ENCODE data around the gene ARHGAP15. TPM values are rescaled to one million over a fixed set of nuclear protein-coding genes. Genes with fewer than 3 reads are reported as not detected.

Gene ARHGAP15
- total and polyA plus RNA-seq, 3 donors from 2014 or later, result 2.2 to 15.0 (median 7.7) TPM

- no peak overlapping the region for H3K4me3 ChIP-seq
- WGBS, 2 donors, result 85 to 91% methylated on average over 7 of the region's 7 CpGs
- no peaks in the 10 kb centered on the region for H3K9me3 ChIP-seq
- no peaks in the 10 kb centered on the region for H3K36me3 ChIP-seq (ENCODE audit: low read depth, missing control alignments)
- no peak overlapping the region for H3K27ac ChIP-seq
- intact Hi-C loops (cut with DNase I; ENCODE audit: low total_unique reads), result no loop called here
- no peak for DNase-seq
- H3K4me1 ChIP-seq, result no peaks in the 10 kb centered on the region
- H3K27me3 ChIP-seq, result no peaks in the 10 kb centered on the region
- TF ChIP-seq CTCF (IDR thresholded peaks at IDR 0.05) (no peak), POLR2A (IDR thresholded peaks at IDR 0.05) (no peak)
These were observed 112.3 kb downstream of the ARHGAP15 start for GRCh38 chr2:143241403-143242088.

GRCh38 chr2:143246246-143246645, 117.0 kb downstream of the ARHGAP15 start:
- Histone ChIP-seq H3K36me3 (ENCODE audit: low read depth, missing control alignments) (no peaks in the 10 kb centered on the region), H3K27ac (no peak overlapping the region), H3K9me3 (no peaks in the 10 kb centered on the region), H3K4me1 (no peaks in the 10 kb centered on the region), H3K4me3 (no peak overlapping the region), H3K27me3 (no peaks in the 10 kb centered on the region)
- no peak for DNase-seq
- TF ChIP-seq CTCF (IDR thresholded peaks at IDR 0.05), result no peak
- no peak for TF ChIP-seq POLR2A (IDR thresholded peaks at IDR 0.05)
- 82 to 83% methylated on average over 2 of the region's 2 CpGs for WGBS, 2 donors
- intact Hi-C loops (cut with DNase I; ENCODE audit: low total_unique reads), result no loop called here

GRCh38 chr2:143246815-143247744, 117.9 kb downstream of the ARHGAP15 start:
- Histone ChIP-seq H3K4me1 (no peaks in the 10 kb centered on the region), H3K27ac (no peak overlapping the region), H3K4me3 (no peak overlapping the region), H3K9me3 (no peaks in the 10 kb centered on the region), H3K36me3 (ENCODE audit: low read depth, missing control alignments) (no peaks in the 10 kb centered on the region), H3K27me3 (no peaks in the 10 kb centered on the region)
- intact Hi-C loops (cut with DNase I; ENCODE audit: low total_unique reads), result no loop called here
- no peak for TF ChIP-seq POLR2A (IDR thresholded peaks at IDR 0.05)
- TF ChIP-seq CTCF (IDR thresholded peaks at IDR 0.05), result no peak
- 95 to 97% methylated on average over 10 of the region's 10 CpGs for WGBS, 2 donors
- no peak for DNase-seq

- no peak for TF ChIP-seq CTCF (IDR thresholded peaks at IDR 0.05)
- no peak for TF ChIP-seq POLR2A (IDR thresholded peaks at IDR 0.05)
- Histone ChIP-seq H3K4me3 (no peak overlapping the region), H3K27me3 (no peaks in the 10 kb centered on the region), H3K27ac (no peak overlapping the region), H3K9me3 (no peaks in the 10 kb centered on the region), H3K4me1 (no peaks in the 10 kb centered on the region), H3K36me3 (ENCODE audit: low read depth, missing control alignments) (no peaks in the 10 kb centered on the region)
- intact Hi-C loops (cut with DNase I; ENCODE audit: low total_unique reads), result no loop called here
- 94 to 96% methylated on average over 5 of the region's 5 CpGs for WGBS, 2 donors
- no peak for DNase-seq
These were observed 119.4 kb downstream of the ARHGAP15 start for GRCh38 chr2:143248631-143249030.
